WTC11 (cell line): ENCODE results near the gene CCAR1. TPM values are rescaled to one million over a fixed set of nuclear protein-coding genes. Genes with fewer than 3 reads are reported as not detected.

Experiments
- ATAC-seq: fragments of 200-7000 bp; cut with Tn5 transposase; 2 replicates; pipeline ENCODE4 v1.10.0; 2021; ENCODE audit warnings: mild to moderate bottlenecking, moderate library complexity
- CTCF ChIA-PET: fragments of 300-600 bp; sonication (Branson Sonifier 250); formaldehyde crosslinking; loops from one replicate; lab custom pipeline; 2021; ENCODE audit warnings: antibody characterized with exemption; lab: Charles Lee
- POLR2A ChIA-PET: fragments of 350-600 bp; sonication (Branson Sonifier 250); formaldehyde crosslinking; loops from one replicate; lab custom pipeline; 2021; ENCODE audit warnings: antibody characterized with exemption; lab: Charles Lee
- DNase-seq: peaks from one replicate; pipeline ENCODE4 v3.0.0; 2021; ENCODE audit warnings: low spot score
- H3K27ac Mint-ChIP-seq: 2 replicates; pipeline ENCODE4 v1.8.0; 2021; ENCODE audit warnings: mixed read lengths
- H3K27me3 Mint-ChIP-seq: 2 replicates; pipeline ENCODE4 v1.8.0; 2021; ENCODE audit warnings: low read depth, mild to moderate bottlenecking, moderate library complexity, mixed read lengths
- H3K36me3 Mint-ChIP-seq: 2 replicates; pipeline ENCODE4 v1.8.0; 2021; ENCODE audit warnings: mixed read lengths
- H3K4me1 Mint-ChIP-seq: 2 replicates; pipeline ENCODE4 v1.8.0; 2022; ENCODE audit warnings: mixed read lengths
- H3K4me3 Mint-ChIP-seq: 2 replicates; pipeline ENCODE4 v1.8.0; 2021; ENCODE audit warnings: mild to moderate bottlenecking, moderate library complexity, mixed read lengths
- H3K9me3 Mint-ChIP-seq: 2 replicates; pipeline ENCODE4 v1.8.0; 2021; ENCODE audit warnings: mixed read lengths
- AR ChIP-seq: fragments of 250-450 bp; sonication (Bioruptor Pico); IDR thresholded peaks from 2 replicates; pipeline ENCODE4 v1.9.0; 2021; ENCODE audit warnings: mild to moderate bottlenecking
- CBFB ChIP-seq: sonication (generic); formaldehyde crosslinking; IDR thresholded peaks from 2 replicates; pipeline ENCODE4 v1.8.1; 2022; ENCODE audit warnings: mild to moderate bottlenecking, low read depth, missing genetic modification reagents
- CREB1 ChIP-seq: sonication (generic); formaldehyde crosslinking; IDR thresholded peaks from 2 replicates; pipeline ENCODE4 v1.8.0; 2023; ENCODE audit warnings: mild to moderate bottlenecking, missing genetic modification reagents
- E2F5 ChIP-seq: sonication (generic); formaldehyde crosslinking; IDR thresholded peaks from 2 replicates; pipeline ENCODE4 v1.8.1; 2022; ENCODE audit warnings: mild to moderate bottlenecking, moderate library complexity, missing genetic modification reagents
- ELF4 ChIP-seq: sonication (generic); formaldehyde crosslinking; IDR thresholded peaks from 2 replicates; pipeline ENCODE4 v1.8.1; 2022; ENCODE audit warnings: low read depth, mild to moderate bottlenecking, moderate library complexity, missing genetic modification reagents
- ETV6 ChIP-seq: sonication (generic); formaldehyde crosslinking; IDR thresholded peaks from 2 replicates; pipeline ENCODE4 v1.8.1; 2022; ENCODE audit warnings: mild to moderate bottlenecking, missing genetic modification reagents
- FOXK1 ChIP-seq: sonication (generic); formaldehyde crosslinking; IDR thresholded peaks from 2 replicates; pipeline ENCODE4 v1.8.0; 2022; ENCODE audit warnings: mild to moderate bottlenecking, moderate library complexity, missing genetic modification reagents
- HMGA2 ChIP-seq: fragments of 250-450 bp; sonication (Bioruptor Pico); IDR thresholded peaks from 2 replicates; pipeline ENCODE4 v1.4.0; 2021; ENCODE audit warnings: mild to moderate bottlenecking, moderate library complexity
- IRF1 ChIP-seq: sonication (generic); formaldehyde crosslinking; IDR thresholded peaks from 2 replicates; pipeline ENCODE4 v1.8.0; 2023; ENCODE audit warnings: missing genetic modification reagents
- JAZF1 ChIP-seq: fragments of 250-450 bp; sonication (Bioruptor Pico); IDR thresholded peaks from 2 replicates; pipeline ENCODE4 v1.9.0; 2021; ENCODE audit warnings: moderate library complexity, mild to moderate bottlenecking, inconsistent platforms
- NFYB ChIP-seq: sonication (generic); formaldehyde crosslinking; conservative IDR thresholded peaks from 2 replicates; pipeline ENCODE4 v1.8.0; 2022; ENCODE audit warnings: low read depth, missing genetic modification reagents
- ZMAT4 ChIP-seq: fragments of 250-450 bp; sonication (Bioruptor Pico); IDR thresholded peaks from 2 replicates; pipeline ENCODE4 v1.9.0; 2021; ENCODE audit warnings: mild to moderate bottlenecking
- ZNF219 ChIP-seq: sonication (generic); formaldehyde crosslinking; IDR thresholded peaks from 2 replicates; pipeline ENCODE4 v1.8.0; 2023; ENCODE audit warnings: missing genetic modification reagents, mild to moderate bottlenecking, borderline replicate concordance
- ZNF263 ChIP-seq: sonication (generic); formaldehyde crosslinking; IDR thresholded peaks from 2 replicates; pipeline ENCODE4 v1.8.1; 2022; ENCODE audit warnings: low read depth, mild to moderate bottlenecking, moderate library complexity, missing genetic modification reagents
- ZNF396 ChIP-seq: fragments of 250-450 bp; sonication (Bioruptor Pico); IDR thresholded peaks from 2 replicates; pipeline ENCODE4 v1.8.0; 2021; ENCODE audit warnings: mild to moderate bottlenecking, moderate library complexity, borderline replicate concordance
- total RNA-seq: library from RNA; stranded (reverse); gene quantifications from 3 replicates; pipeline ENCODE4 v1.2.3, GENCODE V29; 2021
- TF ChIP-seq, protein P1 (sequence below): sonication (generic); formaldehyde crosslinking; IDR thresholded peaks from 2 replicates; pipeline ENCODE4 v1.8.1; 2022; ENCODE audit warnings: missing genetic modification reagents, borderline replicate concordance
- TF ChIP-seq, protein P2 (sequence below): fragments of 250-450 bp; sonication (Bioruptor Pico); IDR thresholded peaks from 2 replicates; pipeline ENCODE4 v1.9.0; 2021; ENCODE audit warnings: moderate library complexity, mild to moderate bottlenecking, inconsistent platforms, borderline replicate concordance
- TF ChIP-seq, protein P3 (sequence below): sonication (generic); formaldehyde crosslinking; IDR thresholded peaks from 2 replicates; pipeline ENCODE4 v1.8.1; 2023; ENCODE audit warnings: mild to moderate bottlenecking, missing genetic modification reagents, borderline replicate concordance
- TF ChIP-seq, protein P4 (sequence below): fragments of 250-450 bp; sonication (Bioruptor Pico); IDR thresholded peaks from 2 replicates; pipeline ENCODE4 v1.8.0; 2021; ENCODE audit warnings: mild to moderate bottlenecking
- TF ChIP-seq, protein P5 (sequence below): sonication (generic); formaldehyde crosslinking; IDR thresholded peaks from 2 replicates; pipeline ENCODE4 v1.8.1; 2023; ENCODE audit warnings: mild to moderate bottlenecking, missing genetic modification reagents

The CCAR1 gene
- total RNA-seq, 1 experiment from 2014 or later: 95.4 TPM

GRCh38 chr10:68790476-68790875, 69.4 kb downstream of the CCAR1 start:
- ChIA-PET CTCF (no interaction called here), POLR2A (no interaction called here)
- H3K27me3 Mint-ChIP-seq: no peaks in the 10 kb centered on the region
- H3K36me3 Mint-ChIP-seq: peaks cover 51% of the 10 kb centered on the region
- TF ChIP-seq ETV6 (CRISPR knock-in tag) (no peak), FOXK1 (CRISPR knock-in tag) (no peak), ELF4 (CRISPR knock-in tag) (no peak)
- no peak overlapping the region for H3K27ac Mint-ChIP-seq
- H3K4me3 Mint-ChIP-seq: no peak overlapping the region
- H3K9me3 Mint-ChIP-seq: no peaks in the 10 kb centered on the region
- no peaks in the 10 kb centered on the region for H3K4me1 Mint-ChIP-seq
- ATAC-seq (no peak), DNase-seq (no peak)

GRCh38 chr10:68792115-68792514, 71.1 kb downstream of the CCAR1 start:
- no peak for ATAC-seq
- POLR2A ChIA-PET: no interaction called here
- H3K27me3 Mint-ChIP-seq: no peaks in the 10 kb centered on the region
- H3K9me3 Mint-ChIP-seq: no peaks in the 10 kb centered on the region
- DNase-seq: no peak
- no peak overlapping the region for H3K4me3 Mint-ChIP-seq
- CTCF ChIA-PET: no interaction called here
- peaks cover 41% of the 10 kb centered on the region for H3K36me3 Mint-ChIP-seq
- H3K4me1 Mint-ChIP-seq: no peaks in the 10 kb centered on the region
- H3K27ac Mint-ChIP-seq: no peak overlapping the region
- TF ChIP-seq, protein P1, sequence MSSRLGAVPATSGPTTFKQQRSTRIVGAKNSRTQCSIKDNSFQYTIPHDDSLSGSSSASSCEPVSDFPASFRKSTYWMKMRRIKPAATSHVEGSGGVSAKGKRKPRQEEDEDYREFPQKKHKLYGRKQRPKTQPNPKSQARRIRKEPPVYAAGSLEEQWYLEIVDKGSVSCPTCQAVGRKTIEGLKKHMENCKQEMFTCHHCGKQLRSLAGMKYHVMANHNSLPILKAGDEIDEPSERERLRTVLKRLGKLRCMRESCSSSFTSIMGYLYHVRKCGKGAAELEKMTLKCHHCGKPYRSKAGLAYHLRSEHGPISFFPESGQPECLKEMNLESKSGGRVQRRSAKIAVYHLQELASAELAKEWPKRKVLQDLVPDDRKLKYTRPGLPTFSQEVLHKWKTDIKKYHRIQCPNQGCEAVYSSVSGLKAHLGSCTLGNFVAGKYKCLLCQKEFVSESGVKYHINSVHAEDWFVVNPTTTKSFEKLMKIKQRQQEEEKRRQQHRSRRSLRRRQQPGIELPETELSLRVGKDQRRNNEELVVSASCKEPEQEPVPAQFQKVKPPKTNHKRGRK: no peak
- no peak for TF ChIP-seq E2F5 (CRISPR knock-in tag)
- TF ChIP-seq, protein P2, sequence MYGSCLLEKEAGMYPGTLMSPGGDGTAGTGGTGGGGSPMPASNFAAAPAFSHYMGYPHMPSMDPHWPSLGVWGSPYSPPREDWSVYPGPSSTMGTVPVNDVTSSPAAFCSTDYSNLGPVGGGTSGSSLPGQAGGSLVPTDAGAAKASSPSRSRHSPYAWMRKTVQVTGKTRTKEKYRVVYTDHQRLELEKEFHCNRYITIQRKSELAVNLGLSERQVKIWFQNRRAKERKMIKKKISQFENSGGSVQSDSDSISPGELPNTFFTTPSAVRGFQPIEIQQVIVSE (CRISPR knock-in tag): no peak
- no peak for TF ChIP-seq FOXK1 (CRISPR knock-in tag)
- TF ChIP-seq ZNF263 (CRISPR knock-in tag): no peak
- no peak for TF ChIP-seq ETV6 (CRISPR knock-in tag)
- TF ChIP-seq, protein P3, sequence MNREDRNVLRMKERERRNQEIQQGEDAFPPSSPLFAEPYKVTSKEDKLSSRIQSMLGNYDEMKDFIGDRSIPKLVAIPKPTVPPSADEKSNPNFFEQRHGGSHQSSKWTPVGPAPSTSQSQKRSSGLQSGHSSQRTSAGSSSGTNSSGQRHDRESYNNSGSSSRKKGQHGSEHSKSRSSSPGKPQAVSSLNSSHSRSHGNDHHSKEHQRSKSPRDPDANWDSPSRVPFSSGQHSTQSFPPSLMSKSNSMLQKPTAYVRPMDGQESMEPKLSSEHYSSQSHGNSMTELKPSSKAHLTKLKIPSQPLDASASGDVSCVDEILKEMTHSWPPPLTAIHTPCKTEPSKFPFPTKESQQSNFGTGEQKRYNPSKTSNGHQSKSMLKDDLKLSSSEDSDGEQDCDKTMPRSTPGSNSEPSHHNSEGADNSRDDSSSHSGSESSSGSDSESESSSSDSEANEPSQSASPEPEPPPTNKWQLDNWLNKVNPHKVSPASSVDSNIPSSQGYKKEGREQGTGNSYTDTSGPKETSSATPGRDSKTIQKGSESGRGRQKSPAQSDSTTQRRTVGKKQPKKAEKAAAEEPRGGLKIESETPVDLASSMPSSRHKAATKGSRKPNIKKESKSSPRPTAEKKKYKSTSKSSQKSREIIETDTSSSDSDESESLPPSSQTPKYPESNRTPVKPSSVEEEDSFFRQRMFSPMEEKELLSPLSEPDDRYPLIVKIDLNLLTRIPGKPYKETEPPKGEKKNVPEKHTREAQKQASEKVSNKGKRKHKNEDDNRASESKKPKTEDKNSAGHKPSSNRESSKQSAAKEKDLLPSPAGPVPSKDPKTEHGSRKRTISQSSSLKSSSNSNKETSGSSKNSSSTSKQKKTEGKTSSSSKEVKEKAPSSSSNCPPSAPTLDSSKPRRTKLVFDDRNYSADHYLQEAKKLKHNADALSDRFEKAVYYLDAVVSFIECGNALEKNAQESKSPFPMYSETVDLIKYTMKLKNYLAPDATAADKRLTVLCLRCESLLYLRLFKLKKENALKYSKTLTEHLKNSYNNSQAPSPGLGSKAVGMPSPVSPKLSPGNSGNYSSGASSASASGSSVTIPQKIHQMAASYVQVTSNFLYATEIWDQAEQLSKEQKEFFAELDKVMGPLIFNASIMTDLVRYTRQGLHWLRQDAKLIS: no peak
- TF ChIP-seq NFYB: no peak
- TF ChIP-seq ZMAT4 (CRISPR knock-in tag): no peak
- no peak for TF ChIP-seq ZNF219
- TF ChIP-seq JAZF1 (CRISPR knock-in tag): no peak
- TF ChIP-seq ZNF396 (CRISPR knock-in tag): no peak
- no peak for TF ChIP-seq AR
- no peak for TF ChIP-seq CBFB (CRISPR knock-in tag)
- no peak for TF ChIP-seq IRF1 (CRISPR knock-in tag)
- TF ChIP-seq CREB1: no peak
- TF ChIP-seq, protein P4, sequence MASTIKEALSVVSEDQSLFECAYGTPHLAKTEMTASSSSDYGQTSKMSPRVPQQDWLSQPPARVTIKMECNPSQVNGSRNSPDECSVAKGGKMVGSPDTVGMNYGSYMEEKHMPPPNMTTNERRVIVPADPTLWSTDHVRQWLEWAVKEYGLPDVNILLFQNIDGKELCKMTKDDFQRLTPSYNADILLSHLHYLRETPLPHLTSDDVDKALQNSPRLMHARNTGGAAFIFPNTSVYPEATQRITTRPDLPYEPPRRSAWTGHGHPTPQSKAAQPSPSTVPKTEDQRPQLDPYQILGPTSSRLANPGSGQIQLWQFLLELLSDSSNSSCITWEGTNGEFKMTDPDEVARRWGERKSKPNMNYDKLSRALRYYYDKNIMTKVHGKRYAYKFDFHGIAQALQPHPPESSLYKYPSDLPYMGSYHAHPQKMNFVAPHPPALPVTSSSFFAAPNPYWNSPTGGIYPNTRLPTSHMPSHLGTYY (CRISPR knock-in tag): no peak
- TF ChIP-seq, protein P5, sequence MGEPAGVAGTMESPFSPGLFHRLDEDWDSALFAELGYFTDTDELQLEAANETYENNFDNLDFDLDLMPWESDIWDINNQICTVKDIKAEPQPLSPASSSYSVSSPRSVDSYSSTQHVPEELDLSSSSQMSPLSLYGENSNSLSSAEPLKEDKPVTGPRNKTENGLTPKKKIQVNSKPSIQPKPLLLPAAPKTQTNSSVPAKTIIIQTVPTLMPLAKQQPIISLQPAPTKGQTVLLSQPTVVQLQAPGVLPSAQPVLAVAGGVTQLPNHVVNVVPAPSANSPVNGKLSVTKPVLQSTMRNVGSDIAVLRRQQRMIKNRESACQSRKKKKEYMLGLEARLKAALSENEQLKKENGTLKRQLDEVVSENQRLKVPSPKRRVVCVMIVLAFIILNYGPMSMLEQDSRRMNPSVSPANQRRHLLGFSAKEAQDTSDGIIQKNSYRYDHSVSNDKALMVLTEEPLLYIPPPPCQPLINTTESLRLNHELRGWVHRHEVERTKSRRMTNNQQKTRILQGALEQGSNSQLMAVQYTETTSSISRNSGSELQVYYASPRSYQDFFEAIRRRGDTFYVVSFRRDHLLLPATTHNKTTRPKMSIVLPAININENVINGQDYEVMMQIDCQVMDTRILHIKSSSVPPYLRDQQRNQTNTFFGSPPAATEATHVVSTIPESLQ (CRISPR knock-in tag): no peak
- TF ChIP-seq HMGA2: no peak
